ENCODE data around the gene MS4A4A.

GRCh38 chr11:60230681-60231080, 49.8 kb upstream of the MS4A4A start:
- TF ChIP-seq CTCF (IDR thresholded peaks at IDR 0.05): no peak
- TF ChIP-seq POLR2A (IDR thresholded peaks at IDR 0.05): no peak

Data from thyroid gland (tissue), 4 donors.